DND-41 (cell line): ENCODE data around the gene ERBB2.

Experiments used
- ATAC-seq: fragments of 200-7000 bp; cut with Tn5 transposase; 3 replicates; pipeline ENCODE4 v1.9.1; 2021; ENCODE audit warnings: low read depth; ENCODE audit not compliant: insufficient read depth
- DNase-seq: peaks from one replicate; pipeline ENCODE4 v3.0.0-alpha.2; 2020
- H2AFZ ChIP-seq: 2 replicates; pipeline ENCODE4 v1.6.0; 2012; ENCODE audit warnings: low read depth, low read length
- H3K27ac ChIP-seq: 2 replicates; pipeline ENCODE4 v1.5.1; 2012; ENCODE audit warnings: low read length, inconsistent platforms
- H3K27me3 ChIP-seq: fragments of 200-600 bp; sonication (generic); 2 replicates; pipeline ENCODE4 v1.6.0; 2012; ENCODE audit warnings: low read length, mild to moderate bottlenecking, inconsistent platforms; ENCODE audit not compliant: insufficient read depth, poor library complexity
- H3K36me3 ChIP-seq: 2 replicates; pipeline ENCODE4 v1.5.1; 2012; ENCODE audit warnings: low read length, inconsistent platforms; ENCODE audit not compliant: insufficient read depth
- H3K4me1 ChIP-seq: 2 replicates; pipeline ENCODE4 v1.5.1; 2012; ENCODE audit warnings: mild to moderate bottlenecking, low read length; ENCODE audit not compliant: insufficient read depth
- H3K4me2 ChIP-seq: 2 replicates; pipeline ENCODE4 v1.6.0; 2012; ENCODE audit warnings: mild to moderate bottlenecking, moderate library complexity, low read length, inconsistent platforms; ENCODE audit not compliant: insufficient read depth
- H3K4me3 ChIP-seq, 2 experiments: fragments of 200-600 bp in 1 of 2; shearing (Covaris generic) in 1 of 2; 2 replicates each; pipeline ENCODE4 v1.5.1; 2012 to 2016; ENCODE audit warnings: inconsistent platforms in 2 of 2, low read length in 2 of 2, mild to moderate bottlenecking in 2 of 2, low read depth in 1 of 2, moderate library complexity in 1 of 2
- H3K79me2 ChIP-seq: 2 replicates; pipeline ENCODE4 v1.6.0; 2012; ENCODE audit warnings: low read length, inconsistent platforms; ENCODE audit not compliant: insufficient read depth
- H3K9ac ChIP-seq: 2 replicates; pipeline ENCODE4 v1.6.0; 2012; ENCODE audit warnings: low read depth, mild to moderate bottlenecking, inconsistent platforms, low read length, moderate library complexity
- H3K9me3 ChIP-seq: 2 replicates; pipeline ENCODE4 v1.5.1; 2012; ENCODE audit warnings: low read length, moderate library complexity, mild to moderate bottlenecking, inconsistent platforms; ENCODE audit not compliant: insufficient read depth, severe bottlenecking
- H4K20me1 ChIP-seq: 2 replicates; pipeline ENCODE4 v1.6.0; 2012; ENCODE audit warnings: low read length; ENCODE audit not compliant: insufficient read depth
- CTCF ChIP-seq: IDR thresholded peaks from 2 replicates; pipeline ENCODE4 v1.5.1; 2012; ENCODE audit warnings: borderline replicate concordance, low read length, moderate library complexity, mild to moderate bottlenecking; ENCODE audit not compliant: poor library complexity, severe bottlenecking; ENCODE audit errors: extremely low read depth
- EZH2 ChIP-seq: IDR thresholded peaks from 3 replicates; pipeline ENCODE4 v1.6.1; 2012; ENCODE audit warnings: borderline replicate concordance, low read depth, mild to moderate bottlenecking, moderate library complexity, low read length, inconsistent platforms; ENCODE audit not compliant: severe bottlenecking

ERBB2 gene

GRCh38 chr17:39742856-39743436, 43.1 kb downstream of the ERBB2 start:
- H2AFZ ChIP-seq: no peak overlapping the region
- no peak overlapping the region for H3K4me3 ChIP-seq
- H3K4me2 ChIP-seq: no peak overlapping the region
- no peaks in the 10 kb centered on the region for H3K79me2 ChIP-seq
- no peaks in the 10 kb centered on the region for H3K9me3 ChIP-seq
- TF ChIP-seq CTCF: no peak
- TF ChIP-seq EZH2: no peak
- no peak for ATAC-seq
- no peak for DNase-seq
- H3K9ac ChIP-seq: no peak overlapping the region
- H3K27me3 ChIP-seq: no peaks in the 10 kb centered on the region
- no peaks in the 10 kb centered on the region for H3K4me1 ChIP-seq
- H4K20me1 ChIP-seq: no peaks in the 10 kb centered on the region
- no peak overlapping the region for H3K27ac ChIP-seq
- no peaks in the 10 kb centered on the region for H3K36me3 ChIP-seq

- Histone ChIP-seq H3K4me1 (no peaks in the 10 kb centered on the region), H2AFZ (no peak overlapping the region), H3K4me2 (no peak overlapping the region), H4K20me1 (no peaks in the 10 kb centered on the region), H3K79me2 (no peaks in the 10 kb centered on the region), H3K27me3 (no peaks in the 10 kb centered on the region), H3K36me3 (no peaks in the 10 kb centered on the region), H3K9me3 (no peaks in the 10 kb centered on the region), H3K4me3 (no peak overlapping the region), H3K9ac (no peak overlapping the region), H3K27ac (no peak overlapping the region)
- no peak for DNase-seq
- ATAC-seq: no peak
- TF ChIP-seq CTCF (no peak), EZH2 (no peak)
Observed at GRCh38 chr17:39744075-39744835, 44.4 kb downstream of the ERBB2 start.

GRCh38 chr17:39744836-39745215, 45.0 kb downstream of the ERBB2 start:
- Histone ChIP-seq H2AFZ (no peak overlapping the region), H3K79me2 (no peaks in the 10 kb centered on the region), H3K4me2 (no peak overlapping the region), H3K9ac (no peak overlapping the region), H3K27ac (no peak overlapping the region), H3K9me3 (no peaks in the 10 kb centered on the region), H3K27me3 (no peaks in the 10 kb centered on the region), H3K4me3 (no peak overlapping the region), H4K20me1 (no peaks in the 10 kb centered on the region), H3K4me1 (no peaks in the 10 kb centered on the region), H3K36me3 (no peaks in the 10 kb centered on the region)
- no peak for ATAC-seq
- no peak for TF ChIP-seq CTCF
- no peak for TF ChIP-seq EZH2
- no peak for DNase-seq
